Neural cell (in vitro differentiated cells): ENCODE measurements around the gene PCED1A.

Experiments used
- EP300 ChIP-seq: fragments of 450-650 bp; conservative IDR thresholded peaks from 2 replicates; pipeline ENCODE4 v1.6.1; 2014; ENCODE audit warnings: antibody characterized with exemption, mild to moderate bottlenecking, moderate library complexity; ENCODE audit not compliant: poor library complexity, severe bottlenecking
- TAF1 ChIP-seq: IDR thresholded peaks from 2 replicates; pipeline ENCODE4 v1.6.1; 2012; ENCODE audit warnings: low read depth

- TF ChIP-seq TAF1 (no peak), EP300 (no peak)
Measured at GRCh38 chr20:2839732-2840137, 720 bp downstream of the PCED1A start.
